HepG2 (cell line): ENCODE data around the gene ELL. TPM values are rescaled to one million over a fixed set of nuclear protein-coding genes. Genes with fewer than 3 reads are reported as not detected.

Experiments
- ATAC-seq: fragments of 200-7000 bp; cut with Tn5 transposase; 3 replicates; pipeline ENCODE4 v1.9.1; 2020; ENCODE audit warnings: mild to moderate bottlenecking, moderate library complexity
- BruUV-seq: library from RNA; stranded (reverse); fragments of 400-500 nt; replicated peaks from 2 replicates; lab custom pipeline; 2021; lab: Mats Ljungman, UMichigan
- CTCF ChIA-PET: fragments of 300-600 bp; formaldehyde crosslinking; extraction: SDS; loops from one replicate; lab custom pipeline; 2021; ENCODE audit warnings: low total read pairs, inconsistent platforms, low intra/inter-chr PET ratio; lab: Yijun Ruan, JAX
- POLR2A ChIA-PET: fragments of 350-600 bp; sonication (Branson Sonifier 250); formaldehyde crosslinking; loops from one replicate; lab custom pipeline; 2020; ENCODE audit warnings: antibody characterized with exemption, inconsistent platforms; lab: Yijun Ruan, JAX
- DNase-seq: peaks from one replicate; pipeline ENCODE4 v3.0.0-alpha.2; 2015; ENCODE audit warnings: low spot score
- FAIRE-seq: peaks from 3 replicates; lab custom pipeline; 2011; peaks lifted over from hg19 to GRCh38; lab: Jason Lieb, UNC
- H2AFZ ChIP-seq: one replicate; pipeline ENCODE4 v1.6.1; 2011; ENCODE audit warnings: low read length, inconsistent platforms
- H3K27ac ChIP-seq: fragments of 300-600 bp; 3 replicates; pipeline ENCODE4 v1.8.0; 2011; ENCODE audit warnings: mixed run types, mild to moderate bottlenecking, mixed read lengths, low read length, inconsistent platforms; ENCODE audit not compliant: insufficient read depth; ENCODE audit errors: extremely low read length
- H3K27me3 ChIP-seq, 2 experiments: fragments of 200-600 bp in 1 of 2; 2 replicates in 1 of 2; 3 replicates in 1 of 2; pipeline versions ENCODE4 v1.6.0 to v1.8.0; 2011; ENCODE audit warnings: low read length in 2 of 2, mild to moderate bottlenecking in 2 of 2, moderate library complexity in 2 of 2, inconsistent platforms in 1 of 2; ENCODE audit not compliant: insufficient read depth in 2 of 2, control insufficient read depth in 1 of 2
- H3K36me3 ChIP-seq, 2 experiments: fragments of 200-600 bp in 1 of 2; replicated peaks in 1 of 2; 2 replicates in 1 of 2; 3 replicates in 1 of 2; pipeline versions ENCODE4 v1.5.1 to v1.8.0; 2011; ENCODE audit warnings: low read length in 2 of 2, inconsistent platforms in 1 of 2; ENCODE audit not compliant: insufficient read depth in 2 of 2, control insufficient read depth in 1 of 2
- H3K4me1 ChIP-seq: 2 replicates; pipeline ENCODE4 v1.5.1; 2012; ENCODE audit warnings: low read length, inconsistent platforms; ENCODE audit not compliant: insufficient read depth
- H3K4me2 ChIP-seq: 2 replicates; pipeline ENCODE4 v1.6.0; 2011; ENCODE audit warnings: low read depth, low read length, inconsistent platforms
- H3K4me3 ChIP-seq, 3 experiments: fragments of 200-600 bp in 1 of 3; sonication (generic), shearing (Covaris generic) in 1 of 3; replicated peaks in 1 of 3; 2 replicates each; pipeline ENCODE4 v1.5.1; 2011 to 2016; ENCODE audit warnings: low read length in 3 of 3, inconsistent platforms in 2 of 3, low read depth in 2 of 3, mild to moderate bottlenecking in 2 of 3, control low read depth in 1 of 3, mixed read lengths in 1 of 3; ENCODE audit not compliant: insufficient read depth in 1 of 3
- H3K79me2 ChIP-seq: one replicate; pipeline ENCODE4 v1.6.1; 2011; ENCODE audit warnings: low read length, inconsistent platforms; ENCODE audit not compliant: insufficient read depth
- H3K9ac ChIP-seq: 2 replicates; pipeline ENCODE4 v1.6.0; 2011; ENCODE audit warnings: mild to moderate bottlenecking, low read depth, low read length, inconsistent platforms; ENCODE audit not compliant: insufficient read depth
- H3K9me3 ChIP-seq: 2 replicates; pipeline ENCODE4 v1.5.1; 2012; ENCODE audit warnings: mild to moderate bottlenecking, low read length
- H4K20me1 ChIP-seq: 2 replicates; pipeline ENCODE4 v1.6.0; 2011; ENCODE audit warnings: inconsistent platforms, mild to moderate bottlenecking, low read length, moderate library complexity; ENCODE audit not compliant: insufficient read depth
- FOXO1 ChIP-seq: sonication (generic); formaldehyde crosslinking; IDR thresholded peaks from 2 replicates; pipeline ENCODE4 v1.4.0; 2020; ENCODE audit warnings: missing genetic modification reagents
- HDAC1 ChIP-seq: sonication (generic); formaldehyde crosslinking; IDR thresholded peaks from 2 replicates; pipeline ENCODE4 v1.5.1; 2020; ENCODE audit warnings: mild to moderate bottlenecking, missing genetic modification reagents
- HES4 ChIP-seq: sonication (generic); formaldehyde crosslinking; IDR thresholded peaks from 2 replicates; pipeline ENCODE4 v1.9.0; 2021; ENCODE audit warnings: mild to moderate bottlenecking, missing genetic modification reagents, borderline replicate concordance
- IRX3 ChIP-seq: sonication (generic); formaldehyde crosslinking; IDR thresholded peaks from 2 replicates; pipeline ENCODE4 v1.8.1; 2023; ENCODE audit warnings: mild to moderate bottlenecking, low read depth, missing genetic modification reagents, borderline replicate concordance
- KDM5B ChIP-seq: sonication (generic); formaldehyde crosslinking; IDR thresholded peaks from 2 replicates; pipeline ENCODE4 v1.4.0; 2020; ENCODE audit warnings: missing genetic modification reagents, mild to moderate bottlenecking, borderline replicate concordance
- SCMH1 ChIP-seq: sonication (generic); formaldehyde crosslinking; IDR thresholded peaks from 2 replicates; pipeline ENCODE4 v1.9.0; 2021; ENCODE audit warnings: missing genetic modification reagents, mild to moderate bottlenecking, borderline replicate concordance
- SP140L ChIP-seq: sonication (generic); formaldehyde crosslinking; IDR thresholded peaks from 2 replicates; pipeline ENCODE4 v1.4.0; 2020; ENCODE audit warnings: missing genetic modification reagents, borderline replicate concordance
- TARDBP ChIP-seq: sonication (generic); formaldehyde crosslinking; IDR thresholded peaks from 2 replicates; pipeline ENCODE4 v1.8.0; 2022; ENCODE audit warnings: mild to moderate bottlenecking, missing genetic modification reagents
- XRCC5 ChIP-seq: fragments of 200-400 bp; formaldehyde crosslinking; optimal IDR thresholded peaks from 2 replicates; pipeline ENCODE3; 2017; ENCODE audit warnings: mild to moderate bottlenecking, low read length
- ZBTB37 ChIP-seq: sonication (generic); formaldehyde crosslinking; IDR thresholded peaks from 2 replicates; pipeline ENCODE4 v1.4.0; 2020; ENCODE audit warnings: mild to moderate bottlenecking, missing genetic modification reagents
- ZBTB43 ChIP-seq: sonication (generic); formaldehyde crosslinking; conservative IDR thresholded peaks from 2 replicates; pipeline ENCODE4 v1.4.0; 2020; ENCODE audit warnings: missing genetic modification reagents
- ZKSCAN8 ChIP-seq: IDR thresholded peaks from 2 replicates; pipeline ENCODE4 v1.6.1; 2016; ENCODE audit warnings: borderline replicate concordance, missing genetic modification reagents, missing compliant biosample characterization
- ZNF556 ChIP-seq: sonication (generic); formaldehyde crosslinking; IDR thresholded peaks from 2 replicates; pipeline ENCODE4 v1.4.0; 2020; ENCODE audit warnings: mild to moderate bottlenecking, missing genetic modification reagents, borderline replicate concordance
- WGBS: methylation state at CpG from one replicate; pipeline ENCODE4 v1.1.6; 2017; ENCODE audit warnings: low lambda C conversion rate; 5-methylcytosine and 5-hydroxymethylcytosine counted together
- in situ Hi-C: cut with HindIII; loops from 2 replicates; pipeline ENCODE4 v1.10.0; 2017; ENCODE audit warnings: low pct_unique_long_range_greater_than_20kb; ENCODE audit not compliant: extremely low pct_ligation_motif_present
- intact Hi-C: fragments of 100-400 bp; cut with micrococcal nuclease; formaldehyde crosslinking; loops from one replicate; pipeline ENCODE4 v1.10.0; 2022; ENCODE audit not compliant: unreplicated experiment
- polyA plus RNA-seq, 8 experiments: library from polyadenylated mRNA; depleted of rRNA in 3 of 8; stranded (reverse) in 7 of 8; unstranded in 1 of 8; fragments of >200 nt; fragmentation: Illumina TruSeq in 4 of 8; extraction: Trizol in 4 of 8; gene quantifications; 2 replicates each; pipeline versions ENCODE4 v1.2.1 to v1.2.3, GENCODE V29; 2011 to 2016; ENCODE audit warnings: low read depth in 4 of 8, missing spikeins in 1 of 8, mixed read lengths in 1 of 8; ENCODE audit not compliant: insufficient read depth in 1 of 8
- total RNA-seq, 5 experiments: library from RNA; depleted of rRNA; stranded (reverse); fragments of >200 nt; fragmentation: Illumina TruSeq; extraction: Trizol; gene quantifications; 2 replicates each; pipeline ENCODE4 v1.2.3, GENCODE V29; 2016; ENCODE audit warnings: low read depth in 1 of 5

The ELL gene
- total and polyA plus RNA-seq, 2 of the 13 experiments (the other 11 are each of a cell fraction or from before 2014, with no cell fraction given): 3.7 to 5.4 TPM

GRCh38 chr19:18461471-18461870 lies 60.4 kb downstream of the ELL start (continued):
- TF ChIP-seq ZBTB37 (CRISPR knock-in tag) (no peak), ZBTB43 (CRISPR knock-in tag) (no peak), IRX3 (CRISPR knock-in tag) (no peak)

- CTCF ChIA-PET: interaction anchor here (1.7 kb wide), 1 partner anchor 10 kb away, joined by 13 read pairs; no protein-coding TSS in a partner anchor
- H3K9ac ChIP-seq: no peak overlapping the region
- no TSS peak for BruUV-seq
Observed at GRCh38 chr19:18460900-18461299, 61.0 kb downstream of the ELL start.

More at GRCh38 chr19:18460900-18461299, 61.0 kb downstream of the ELL start:
- TF ChIP-seq KDM5B (no peak), TARDBP (CRISPR knock-in tag) (no peak), HES4 (CRISPR knock-in tag) (no peak), HDAC1 (CRISPR knock-in tag) (no peak), SP140L (CRISPR knock-in tag) (no peak), SCMH1 (no peak), XRCC5 (no peak), ZKSCAN8 (no peak), FOXO1 (no peak), ZNF556 (CRISPR knock-in tag) (no peak)
- Histone ChIP-seq H4K20me1 (peaks cover 11% of the 10 kb centered on the region; the same call in 1 of the 2 replicates), H2AFZ (no peak overlapping the region), H3K4me1 (peaks cover 20% of the 10 kb centered on the region), H3K27me3 (no peaks in the 10 kb centered on the region), H3K27ac (no peak overlapping the region), H3K4me2 (no peak overlapping the region), H3K36me3 (peaks cover 27 to 71% of the 10 kb centered on the region in 2 experiments), H3K9me3 (no peaks in the 10 kb centered on the region), H3K79me2 (no peaks in the 10 kb centered on the region), H3K4me3 (no peak overlapping the region)
- no CpG with 5 or more reads among the region's 12 CpGs for WGBS
- POLR2A ChIA-PET: no interaction called here
- intact Hi-C loops (no loop called here), in situ Hi-C loops (no loop called here)
- DNase-seq (no peak), ATAC-seq (no peak), FAIRE-seq (no peak)
